GM10266 (cell line): ENCODE results near the gene SELE.
"Not testable (repeated sequence)": the region's sequence is repeated elsewhere in the genome, so short reads cannot be mapped to it uniquely, and the experiment has no call there.

Source experiments
- DNase-seq: peaks from one replicate; pipeline ENCODE4 v3.0.0; 2012; ENCODE audit errors: extremely low spot score
- CTCF ChIP-seq: IDR thresholded peaks from 2 replicates; pipeline ENCODE4 v1.5.1; 2012; ENCODE audit warnings: mild to moderate bottlenecking, low read depth; ENCODE audit not compliant: control insufficient read depth, insufficient read depth; ENCODE audit errors: missing control alignments

Gene SELE

GRCh38 chr1:169724168-169724567 is 9.7 kb downstream of the SELE start:
- DNase-seq = no peak
- TF ChIP-seq CTCF = no peak

GRCh38 chr1:169723763-169724162 is 10.1 kb downstream of the SELE start:
- DNase-seq = no peak
- no peak for TF ChIP-seq CTCF

- no peak for TF ChIP-seq CTCF
Measured at GRCh38 chr1:169722779-169723178, 11.1 kb downstream of the SELE start.

GRCh38 chr1:169715100-169715499 is 18.8 kb downstream of the SELE start:
- not testable (repeated sequence) for DNase-seq

More at GRCh38 chr1:169722779-169723178, 11.1 kb downstream of the SELE start:
- no peak for DNase-seq

- not testable (repeated sequence) for DNase-seq
Measured at GRCh38 chr1:169713090-169713489, 20.8 kb downstream of the SELE start.

- no peak for TF ChIP-seq CTCF
- DNase-seq = no peak
Measured at GRCh38 chr1:169712309-169712631, 21.6 kb downstream of the SELE start.

- TF ChIP-seq CTCF = peak; percentile 87
- DNase-seq = peak; percentile 62
Measured at GRCh38 chr1:169711469-169712308, 22.2 kb downstream of the SELE start, which contains the start of gene SELL. TSS of gene SELL (minus strand) at chr1:169711620. CDS start at chr1:169711498, 122 bp downstream.

GRCh38 chr1:169708647-169709046 is 25.2 kb downstream of the SELE start:
- no peak for DNase-seq
- TF ChIP-seq CTCF = no peak
